PFSK-1 (cell line): ENCODE data around the gene C2orf72.

Experiments
- FOXP2 ChIP-seq: optimal IDR thresholded peaks from 2 replicates; pipeline ENCODE3; 2011; ENCODE audit warnings: borderline replicate concordance, control low read depth, inconsistent platforms; ENCODE audit not compliant: insufficient read depth; ENCODE audit errors: extremely low read length, extremely low read depth
- POLR2AphosphoS5 ChIP-seq: IDR thresholded peaks from 2 replicates; pipeline ENCODE4 v1.6.1; 2012; ENCODE audit warnings: low read depth, mild to moderate bottlenecking, control low read depth, low read length, moderate library complexity
- SIN3A ChIP-seq: IDR thresholded peaks from 2 replicates; pipeline ENCODE4 v1.6.1; 2012; ENCODE audit warnings: mild to moderate bottlenecking, low read length, moderate library complexity, borderline replicate concordance; ENCODE audit not compliant: insufficient read depth
- TAF1 ChIP-seq: IDR thresholded peaks from 2 replicates; pipeline ENCODE4 v1.6.1; 2012; ENCODE audit warnings: low read length, control low read depth, borderline replicate concordance; ENCODE audit not compliant: insufficient read depth
- TF ChIP-seq, protein P1 (sequence below), 2 experiments: IDR thresholded peaks; 2 replicates each; pipeline versions ENCODE4 v1.6.1 to v1.8.0; 2011 to 2012; ENCODE audit warnings: low read depth in 2 of 2, low read length in 2 of 2, control low read depth in 1 of 2, inconsistent platforms in 1 of 2, mild to moderate bottlenecking in 1 of 2, moderate library complexity in 1 of 2; ENCODE audit not compliant: insufficient read depth in 1 of 2

DNA sequence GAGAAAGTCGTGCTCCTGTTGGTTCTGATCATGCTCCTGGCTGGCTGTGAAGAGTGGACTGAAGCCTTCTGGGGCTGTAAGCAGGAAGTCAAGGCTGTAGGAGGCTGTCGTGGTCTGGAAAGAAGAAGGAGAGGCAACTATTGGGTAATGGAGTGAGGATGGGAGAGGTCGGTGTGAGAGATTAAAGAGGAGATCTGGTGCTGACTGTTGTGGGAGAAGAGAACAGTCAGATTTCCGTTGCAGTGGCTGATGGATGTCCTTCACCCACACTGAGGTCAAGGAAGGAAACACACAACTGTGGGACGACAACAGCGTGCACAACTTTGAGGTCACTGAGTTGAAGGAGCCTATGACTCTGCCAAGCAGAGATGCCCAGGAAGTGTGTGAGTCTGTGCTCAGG, 16.5 kb downstream of the C2orf72 start:
- TF ChIP-seq, protein P1, sequence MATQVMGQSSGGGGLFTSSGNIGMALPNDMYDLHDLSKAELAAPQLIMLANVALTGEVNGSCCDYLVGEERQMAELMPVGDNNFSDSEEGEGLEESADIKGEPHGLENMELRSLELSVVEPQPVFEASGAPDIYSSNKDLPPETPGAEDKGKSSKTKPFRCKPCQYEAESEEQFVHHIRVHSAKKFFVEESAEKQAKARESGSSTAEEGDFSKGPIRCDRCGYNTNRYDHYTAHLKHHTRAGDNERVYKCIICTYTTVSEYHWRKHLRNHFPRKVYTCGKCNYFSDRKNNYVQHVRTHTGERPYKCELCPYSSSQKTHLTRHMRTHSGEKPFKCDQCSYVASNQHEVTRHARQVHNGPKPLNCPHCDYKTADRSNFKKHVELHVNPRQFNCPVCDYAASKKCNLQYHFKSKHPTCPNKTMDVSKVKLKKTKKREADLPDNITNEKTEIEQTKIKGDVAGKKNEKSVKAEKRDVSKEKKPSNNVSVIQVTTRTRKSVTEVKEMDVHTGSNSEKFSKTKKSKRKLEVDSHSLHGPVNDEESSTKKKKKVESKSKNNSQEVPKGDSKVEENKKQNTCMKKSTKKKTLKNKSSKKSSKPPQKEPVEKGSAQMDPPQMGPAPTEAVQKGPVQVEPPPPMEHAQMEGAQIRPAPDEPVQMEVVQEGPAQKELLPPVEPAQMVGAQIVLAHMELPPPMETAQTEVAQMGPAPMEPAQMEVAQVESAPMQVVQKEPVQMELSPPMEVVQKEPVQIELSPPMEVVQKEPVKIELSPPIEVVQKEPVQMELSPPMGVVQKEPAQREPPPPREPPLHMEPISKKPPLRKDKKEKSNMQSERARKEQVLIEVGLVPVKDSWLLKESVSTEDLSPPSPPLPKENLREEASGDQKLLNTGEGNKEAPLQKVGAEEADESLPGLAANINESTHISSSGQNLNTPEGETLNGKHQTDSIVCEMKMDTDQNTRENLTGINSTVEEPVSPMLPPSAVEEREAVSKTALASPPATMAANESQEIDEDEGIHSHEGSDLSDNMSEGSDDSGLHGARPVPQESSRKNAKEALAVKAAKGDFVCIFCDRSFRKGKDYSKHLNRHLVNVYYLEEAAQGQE (IDR thresholded peaks at IDR 0.05; ENCODE audit: insufficient read depth in 1 of 2, low read depth in 2 of 2, low read length in 2 of 2) = no peak
- TF ChIP-seq POLR2AphosphoS5 (no peak), SIN3A (no peak), TAF1 (no peak), FOXP2 (no peak)
